ENCODE measurements around the gene EPS8. TPM values are rescaled to one million over a fixed set of nuclear protein-coding genes. Genes with fewer than 3 reads are reported as not detected.

EPS8 gene
- total RNA-seq, 2 donors from 2014 or later, result 6.7 to 8.1 TPM

- no peak overlapping the region for H3K27ac Mint-ChIP-seq
- TF ChIP-seq, protein P1, sequence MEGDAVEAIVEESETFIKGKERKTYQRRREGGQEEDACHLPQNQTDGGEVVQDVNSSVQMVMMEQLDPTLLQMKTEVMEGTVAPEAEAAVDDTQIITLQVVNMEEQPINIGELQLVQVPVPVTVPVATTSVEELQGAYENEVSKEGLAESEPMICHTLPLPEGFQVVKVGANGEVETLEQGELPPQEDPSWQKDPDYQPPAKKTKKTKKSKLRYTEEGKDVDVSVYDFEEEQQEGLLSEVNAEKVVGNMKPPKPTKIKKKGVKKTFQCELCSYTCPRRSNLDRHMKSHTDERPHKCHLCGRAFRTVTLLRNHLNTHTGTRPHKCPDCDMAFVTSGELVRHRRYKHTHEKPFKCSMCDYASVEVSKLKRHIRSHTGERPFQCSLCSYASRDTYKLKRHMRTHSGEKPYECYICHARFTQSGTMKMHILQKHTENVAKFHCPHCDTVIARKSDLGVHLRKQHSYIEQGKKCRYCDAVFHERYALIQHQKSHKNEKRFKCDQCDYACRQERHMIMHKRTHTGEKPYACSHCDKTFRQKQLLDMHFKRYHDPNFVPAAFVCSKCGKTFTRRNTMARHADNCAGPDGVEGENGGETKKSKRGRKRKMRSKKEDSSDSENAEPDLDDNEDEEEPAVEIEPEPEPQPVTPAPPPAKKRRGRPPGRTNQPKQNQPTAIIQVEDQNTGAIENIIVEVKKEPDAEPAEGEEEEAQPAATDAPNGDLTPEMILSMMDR (conservative IDR thresholded peaks at IDR 0.05), result no peak
- no peaks in the 10 kb centered on the region for H3K9me3 Mint-ChIP-seq
Measured at GRCh38 chr12:15687583-15687982, 101.6 kb downstream of the EPS8 start.

GRCh38 chr12:15684896-15685658 is 104.1 kb downstream of the EPS8 start:
- H3K9me3 Mint-ChIP-seq, result no peaks in the 10 kb centered on the region
- Histone ChIP-seq H3K4me1 (ENCODE audit: control insufficient read depth, insufficient read depth, low read length) (peaks cover 4% of the 10 kb centered on the region), H3K36me3 (ENCODE audit: control insufficient read depth, insufficient read depth, low read length) (no peaks in the 10 kb centered on the region), H3K9ac (ENCODE audit: extremely low read depth, low read length, poor library complexity, severe bottlenecking) (no peak overlapping the region), H3K9me3 (ENCODE audit: control insufficient read depth, low read length) (no peaks in the 10 kb centered on the region), H3K4me3 (ENCODE audit: low read length) (no peak overlapping the region), H3K27me3 (ENCODE audit: control insufficient read depth, insufficient read depth, low read length, poor library complexity, severe bottlenecking) (no peaks in the 10 kb centered on the region), H3K27ac (ENCODE audit: low read depth, low read length) (no peak overlapping the region)
- TF ChIP-seq, protein P1 (conservative IDR thresholded peaks at IDR 0.05), result no peak
- WGBS, 2 experiments (ENCODE audit: insufficient coverage in 1 of 2, insufficient read length in 1 of 2), result 95% methylated on average over 3 to 6 of the region's 6 CpGs
- no peak for DNase-seq
- no peaks in the 10 kb centered on the region for H3K36me3 Mint-ChIP-seq (ENCODE audit: low read depth)
- no peak overlapping the region for H3K27ac Mint-ChIP-seq
- H3K4me1 Mint-ChIP-seq, result peaks cover 14% of the 10 kb centered on the region
- H3K27me3 Mint-ChIP-seq (ENCODE audit: insufficient read depth), result no peaks in the 10 kb centered on the region
- H3K4me3 Mint-ChIP-seq, result no peak overlapping the region

More at GRCh38 chr12:15687583-15687982, 101.6 kb downstream of the EPS8 start:
- Mint-ChIP-seq H3K27me3 (ENCODE audit: insufficient read depth) (no peaks in the 10 kb centered on the region), H3K36me3 (ENCODE audit: low read depth) (no peaks in the 10 kb centered on the region), H3K4me3 (no peak overlapping the region), H3K4me1 (peaks cover 30% of the 10 kb centered on the region)
- no peak overlapping the region for H3K9ac ChIP-seq (ENCODE audit: extremely low read depth, low read length, poor library complexity, severe bottlenecking)
- H3K36me3 ChIP-seq (ENCODE audit: control insufficient read depth, insufficient read depth, low read length), result no peaks in the 10 kb centered on the region
- no peaks in the 10 kb centered on the region for H3K27me3 ChIP-seq (ENCODE audit: control insufficient read depth, insufficient read depth, low read length, poor library complexity, severe bottlenecking)
- H3K9me3 ChIP-seq (ENCODE audit: control insufficient read depth, low read length), result no peaks in the 10 kb centered on the region
- no peak overlapping the region for H3K27ac ChIP-seq (ENCODE audit: low read depth, low read length)
- H3K4me3 ChIP-seq (ENCODE audit: low read length), result no peak overlapping the region
- DNase-seq, result no peak
- H3K4me1 ChIP-seq (ENCODE audit: control insufficient read depth, insufficient read depth, low read length), result peaks cover 8% of the 10 kb centered on the region

DNA sequence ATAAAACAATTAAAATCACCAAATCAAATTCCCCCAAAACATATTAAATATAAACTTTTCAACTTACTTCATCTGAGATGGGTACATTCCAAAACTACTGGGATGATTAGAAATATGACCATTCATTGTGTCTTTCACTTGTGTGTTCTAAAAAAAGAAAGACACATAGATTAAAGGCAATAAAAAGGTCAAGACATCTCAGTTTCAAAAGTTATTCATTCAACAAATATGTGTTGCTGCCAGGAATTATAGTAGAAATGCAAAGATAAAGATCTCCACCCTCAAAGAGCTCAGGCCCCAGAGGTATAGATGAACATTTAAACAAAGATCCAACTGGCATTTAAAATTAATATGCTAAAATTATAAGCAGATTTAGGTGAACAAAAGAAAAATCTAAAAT is 106.4 kb downstream of the EPS8 start:
- Histone ChIP-seq H3K9me3 (ENCODE audit: control insufficient read depth, low read length) (no peaks in the 10 kb centered on the region), H3K4me1 (ENCODE audit: control insufficient read depth, insufficient read depth, low read length) (no peaks in the 10 kb centered on the region), H3K36me3 (ENCODE audit: control insufficient read depth, insufficient read depth, low read length) (no peaks in the 10 kb centered on the region), H3K27me3 (ENCODE audit: control insufficient read depth, insufficient read depth, low read length, poor library complexity, severe bottlenecking) (no peaks in the 10 kb centered on the region), H3K27ac (ENCODE audit: low read depth, low read length) (no peak overlapping the region), H3K9ac (ENCODE audit: extremely low read depth, low read length, poor library complexity, severe bottlenecking) (no peak overlapping the region), H3K4me3 (ENCODE audit: low read length) (no peak overlapping the region)
- TF ChIP-seq, protein P1 (conservative IDR thresholded peaks at IDR 0.05), result no peak
- Mint-ChIP-seq H3K4me1 (peaks cover 4% of the 10 kb centered on the region), H3K27ac (no peak overlapping the region), H3K36me3 (ENCODE audit: low read depth) (no peaks in the 10 kb centered on the region), H3K4me3 (no peak overlapping the region), H3K9me3 (no peaks in the 10 kb centered on the region), H3K27me3 (ENCODE audit: insufficient read depth) (no peaks in the 10 kb centered on the region)
- no peak for DNase-seq

All from endodermal cell (in vitro differentiated cells).